Upper lobe of right lung (tissue), 1 donor: ENCODE results near the gene ECSIT. TPM values are rescaled to one million over a fixed set of nuclear protein-coding genes. Genes with fewer than 3 reads are reported as not detected.

Experiments used
- ATAC-seq: fragments of 200-7000 bp; cut with Tn5 transposase; one replicate; pipeline ENCODE4 v1.9.1; 2020; ENCODE audit warnings: mild to moderate bottlenecking, moderate library complexity
- DNase-seq: peaks from one replicate; pipeline ENCODE4 v3.0.0-alpha.2; 2020
- H3K27ac ChIP-seq: fragments of 200-600 bp; one replicate; pipeline ENCODE4 v1.8.0; 2022
- H3K27me3 ChIP-seq: fragments of 200-600 bp; one replicate; pipeline ENCODE4 v1.8.0; 2022; ENCODE audit warnings: mild to moderate bottlenecking
- H3K36me3 ChIP-seq: fragments of 200-600 bp; one replicate; pipeline ENCODE4 v1.8.0; 2022
- H3K4me1 ChIP-seq: fragments of 200-600 bp; one replicate; pipeline ENCODE4 v1.8.0; 2022
- H3K4me3 ChIP-seq: fragments of 200-600 bp; one replicate; pipeline ENCODE4 v1.8.0; 2022; ENCODE audit warnings: mild to moderate bottlenecking
- H3K9me3 ChIP-seq: fragments of 200-600 bp; one replicate; pipeline ENCODE4 v1.8.0; 2022
- intact Hi-C: fragments of 100-400 bp; cut with DNase I; formaldehyde crosslinking; loops from one replicate; pipeline ENCODE4 v1.11.0; 2022
- total RNA-seq: library from RNA; stranded (reverse); fragmentation: NEBNext Ultra II Directional; extraction: Animal tissue kit (Norgen Biotek cat#: 25700); gene quantifications from one replicate; pipeline ENCODE4 v1.2.1, GENCODE V29; 2021
- TF ChIP-seq, protein P1 (sequence below): fragments of 200-600 bp; IDR thresholded peaks from one replicate; pipeline ENCODE4 v1.8.0; 2022; ENCODE audit warnings: antibody characterized with exemption
- donor health status: DM: no; HTN: yes; CAD: no; lungs with severe emphysema.

Gene ECSIT
- total RNA-seq, 1 donor from 2014 or later: 44.8 TPM

DNA sequence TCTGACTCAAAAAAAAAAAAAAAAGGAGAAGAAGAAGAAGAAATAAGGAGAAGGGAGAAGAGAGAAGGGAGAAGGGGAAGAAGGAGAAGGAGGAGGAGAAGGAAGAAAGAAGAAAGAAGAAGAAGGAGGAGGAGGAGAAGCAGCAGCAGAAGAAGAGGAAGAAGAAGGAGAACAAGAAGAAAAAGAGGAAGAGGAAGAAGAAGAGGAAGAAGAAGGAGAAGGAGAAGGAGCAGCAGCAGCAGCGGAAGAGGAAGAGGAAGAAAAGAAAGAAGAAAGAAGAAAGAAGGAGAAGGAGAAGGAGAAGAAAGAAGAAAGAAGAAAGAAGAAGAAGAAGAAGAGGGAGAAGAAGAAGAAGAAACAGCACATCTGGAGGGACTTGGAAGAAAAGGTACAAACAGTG, 5.6 kb upstream of the ECSIT start:
- no peaks in the 10 kb centered on the region for H3K36me3 ChIP-seq
- no peak overlapping the region for H3K27ac ChIP-seq
- H3K4me1 ChIP-seq: peaks cover 4% of the 10 kb centered on the region
- peaks cover 7% of the 10 kb centered on the region for H3K27me3 ChIP-seq
- TF ChIP-seq, protein P1, sequence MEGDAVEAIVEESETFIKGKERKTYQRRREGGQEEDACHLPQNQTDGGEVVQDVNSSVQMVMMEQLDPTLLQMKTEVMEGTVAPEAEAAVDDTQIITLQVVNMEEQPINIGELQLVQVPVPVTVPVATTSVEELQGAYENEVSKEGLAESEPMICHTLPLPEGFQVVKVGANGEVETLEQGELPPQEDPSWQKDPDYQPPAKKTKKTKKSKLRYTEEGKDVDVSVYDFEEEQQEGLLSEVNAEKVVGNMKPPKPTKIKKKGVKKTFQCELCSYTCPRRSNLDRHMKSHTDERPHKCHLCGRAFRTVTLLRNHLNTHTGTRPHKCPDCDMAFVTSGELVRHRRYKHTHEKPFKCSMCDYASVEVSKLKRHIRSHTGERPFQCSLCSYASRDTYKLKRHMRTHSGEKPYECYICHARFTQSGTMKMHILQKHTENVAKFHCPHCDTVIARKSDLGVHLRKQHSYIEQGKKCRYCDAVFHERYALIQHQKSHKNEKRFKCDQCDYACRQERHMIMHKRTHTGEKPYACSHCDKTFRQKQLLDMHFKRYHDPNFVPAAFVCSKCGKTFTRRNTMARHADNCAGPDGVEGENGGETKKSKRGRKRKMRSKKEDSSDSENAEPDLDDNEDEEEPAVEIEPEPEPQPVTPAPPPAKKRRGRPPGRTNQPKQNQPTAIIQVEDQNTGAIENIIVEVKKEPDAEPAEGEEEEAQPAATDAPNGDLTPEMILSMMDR: no peak
- no peak overlapping the region for H3K4me3 ChIP-seq
- intact Hi-C loops: no loop called here
- no peak for DNase-seq
- H3K9me3 ChIP-seq: no peaks in the 10 kb centered on the region
- ATAC-seq: no peak

- Histone ChIP-seq H3K4me3 (no peak overlapping the region), H3K27me3 (no peaks in the 10 kb centered on the region), H3K36me3 (no peaks in the 10 kb centered on the region), H3K4me1 (peaks cover 12% of the 10 kb centered on the region), H3K9me3 (no peaks in the 10 kb centered on the region), H3K27ac (no peak overlapping the region)
- intact Hi-C loops: no loop called here
- TF ChIP-seq, protein P1: no peak
- ATAC-seq (peak; percentile 24), DNase-seq (peak; percentile 87)
These were observed 1.5 kb upstream of the ECSIT start for GRCh38 chr19:11530432-11530831.

DNA sequence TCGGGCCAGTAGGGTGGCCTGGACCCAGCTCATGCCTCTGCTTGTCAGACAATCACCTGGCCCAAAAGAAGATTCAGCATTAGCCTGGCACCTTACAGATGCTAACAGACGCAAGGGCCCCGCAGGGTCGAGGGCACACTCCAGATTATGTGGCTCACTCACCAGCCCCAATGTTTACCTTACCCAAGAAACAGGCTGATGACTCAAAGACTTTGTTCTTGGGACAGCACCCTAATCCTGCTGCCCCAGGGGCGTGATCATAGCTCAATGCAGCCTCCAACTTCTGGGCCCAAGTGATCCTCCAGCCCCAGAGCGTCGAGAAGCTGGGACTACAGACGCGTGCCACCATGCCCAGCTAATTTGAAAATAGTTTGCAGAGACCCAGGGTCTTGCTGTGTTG, 9.8 kb downstream of the ECSIT start:
- DNase-seq: no peak
- Histone ChIP-seq H3K27me3 (no peaks in the 10 kb centered on the region), H3K27ac (no peak overlapping the region), H3K9me3 (no peaks in the 10 kb centered on the region), H3K4me1 (no peaks in the 10 kb centered on the region), H3K4me3 (no peak overlapping the region), H3K36me3 (peaks cover 36% of the 10 kb centered on the region)
- intact Hi-C loops: no loop called here
- TF ChIP-seq, protein P1: no peak
- no peak for ATAC-seq

DNA sequence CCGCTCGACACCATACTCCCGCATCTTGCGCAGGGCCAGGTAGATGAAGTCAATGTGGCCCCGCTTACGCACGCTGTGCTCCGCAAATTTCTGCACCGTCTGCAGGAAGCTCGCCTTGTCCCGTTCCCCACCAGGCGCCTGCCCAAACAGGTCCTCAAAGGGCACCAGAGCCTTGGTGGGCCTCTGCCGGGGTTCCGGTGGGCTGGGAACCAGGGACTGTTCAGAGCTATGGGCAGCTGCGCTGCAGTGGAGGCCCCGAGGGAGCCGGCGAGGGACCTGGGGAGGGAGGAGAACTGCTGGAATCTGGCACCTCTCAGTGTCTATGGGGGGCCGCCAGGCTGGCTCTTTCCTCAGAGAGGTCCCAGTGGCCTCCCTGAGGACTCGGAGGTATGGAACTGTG, 15.0 kb downstream of the ECSIT start:
- TF ChIP-seq, protein P1: no peak
- Histone ChIP-seq H3K4me1 (no peaks in the 10 kb centered on the region), H3K36me3 (peaks cover 34% of the 10 kb centered on the region), H3K4me3 (no peak overlapping the region), H3K9me3 (no peaks in the 10 kb centered on the region), H3K27ac (no peak overlapping the region), H3K27me3 (no peaks in the 10 kb centered on the region)
- ATAC-seq: peak; percentile 12
- no peak for DNase-seq
- intact Hi-C loops: no loop called here

GRCh38 chr19:11510444-11510843, 18.5 kb downstream of the ECSIT start:
- DNase-seq: no peak
- TF ChIP-seq, protein P1: no peak
- intact Hi-C loops: no loop called here
- no peaks in the 10 kb centered on the region for H3K9me3 ChIP-seq
- peaks cover 5% of the 10 kb centered on the region for H3K4me1 ChIP-seq
- H3K4me3 ChIP-seq: no peak overlapping the region
- H3K27me3 ChIP-seq: no peaks in the 10 kb centered on the region
- no peak overlapping the region for H3K27ac ChIP-seq
- peaks cover 11% of the 10 kb centered on the region for H3K36me3 ChIP-seq
- no peak for ATAC-seq
